HG03354 (cell line): ENCODE results near the gene MICAL1.
"Not testable (repeated sequence)": the region's sequence is repeated elsewhere in the genome, so short reads cannot be mapped to it uniquely, and the experiment has no call there.

Source experiments
- ATAC-seq: cut with Tn5 transposase; IDR thresholded peaks from one replicate; pipeline ENCODE4 v1.9.1; 2021; ENCODE audit warnings: mild to moderate bottlenecking; ENCODE audit not compliant: unreplicated experiment, poor library complexity, severe bottlenecking

MICAL1 gene

DNA sequence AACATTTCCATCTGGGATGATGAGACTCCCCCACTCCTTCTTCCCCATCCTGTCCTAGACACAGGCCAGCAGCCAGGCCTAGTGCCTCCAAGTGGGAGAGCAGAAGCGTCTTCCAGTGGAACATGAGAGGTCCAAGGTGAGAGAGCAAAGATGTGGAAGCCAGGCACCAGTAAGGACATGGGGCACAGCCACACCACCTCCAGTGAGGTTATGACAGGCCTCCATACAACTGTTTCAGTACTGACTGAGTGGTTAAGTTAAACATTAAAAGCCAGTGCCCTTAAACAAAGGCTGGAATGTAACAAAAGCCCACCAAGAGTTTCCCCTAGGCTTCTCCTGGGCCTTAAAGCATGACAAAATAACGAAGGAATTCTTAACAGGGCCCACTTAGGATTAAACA, 22.2 kb upstream of the MICAL1 start:
- ATAC-seq: peak; percentile 70

GRCh38 chr6:109477184-109477583, 21.6 kb upstream of the MICAL1 start:
- ATAC-seq: no peak

- ATAC-seq: no peak
Observed at GRCh38 chr6:109475625-109476024, 20.1 kb upstream of the MICAL1 start.

DNA sequence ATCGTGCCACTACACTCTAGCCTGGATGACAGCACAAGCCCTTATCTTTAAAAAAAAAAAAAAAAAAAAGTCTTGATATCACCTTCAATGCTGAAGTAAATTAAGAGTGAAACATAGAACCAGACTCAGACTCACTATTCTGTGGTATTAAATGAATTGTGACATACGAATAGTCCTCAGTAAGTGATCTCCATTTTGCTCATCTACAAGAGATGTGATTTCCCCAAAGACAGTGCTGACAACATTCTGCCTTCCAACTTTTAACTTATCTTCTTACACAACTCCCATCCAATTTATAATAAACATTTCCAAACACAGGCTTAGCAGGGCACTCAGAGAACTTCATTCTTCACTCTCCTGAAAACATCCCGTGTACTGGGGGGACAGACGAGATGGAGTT, 19.4 kb upstream of the MICAL1 start:
- ATAC-seq: no peak

DNA sequence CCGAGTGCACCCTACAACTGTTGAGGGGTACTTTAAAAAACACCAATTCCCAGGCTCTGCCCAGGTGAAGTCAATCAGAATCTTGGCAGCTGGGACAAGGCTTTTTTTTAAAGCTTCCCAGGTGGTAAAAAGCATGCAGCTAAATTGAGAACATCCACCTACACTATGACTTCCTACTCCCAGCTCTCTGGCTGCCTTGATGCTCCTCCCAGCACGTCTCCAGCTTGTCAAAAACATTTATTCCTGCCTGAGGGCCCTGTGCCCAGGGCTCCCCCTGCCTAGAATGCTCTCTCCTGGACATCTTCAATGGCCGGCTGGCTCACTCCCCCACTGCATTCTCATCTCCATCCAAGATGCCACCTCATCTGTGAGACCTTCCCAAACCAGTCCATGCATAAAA, 17.5 kb upstream of the MICAL1 start:
- no peak for ATAC-seq

GRCh38 chr6:109472132-109472995, 16.8 kb upstream of the MICAL1 start:
- peak; percentile 67 for ATAC-seq

- no peak for ATAC-seq
Observed at GRCh38 chr6:109471105-109471810, 15.7 kb upstream of the MICAL1 start.

DNA sequence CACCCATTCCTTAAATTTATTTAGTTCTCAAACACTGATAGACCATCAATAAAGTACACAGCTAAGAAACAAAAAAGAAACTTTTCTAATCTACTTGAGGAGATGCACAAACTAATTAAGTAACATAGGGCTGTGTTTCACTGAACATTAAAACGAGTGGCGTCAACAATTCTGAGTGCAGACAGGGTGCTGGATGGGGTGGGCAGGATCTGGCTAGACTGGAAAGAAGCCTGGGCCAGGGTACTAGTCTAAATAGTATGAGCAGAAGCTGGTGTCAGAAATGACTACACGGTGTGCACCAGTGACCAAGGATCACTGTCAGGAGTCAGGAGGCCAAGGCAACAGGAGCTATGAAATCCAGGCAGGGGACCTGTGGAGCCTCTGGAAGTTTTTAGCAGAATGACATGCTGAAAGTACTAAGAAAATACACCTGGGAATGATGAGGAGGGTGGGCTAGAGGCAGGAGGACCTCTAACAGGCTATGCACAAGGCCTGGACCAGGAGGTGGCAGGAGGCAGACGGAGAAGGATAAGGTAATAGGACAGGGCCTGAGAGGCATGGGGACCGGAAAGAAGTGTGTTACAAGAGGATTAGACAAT, 14.1 kb upstream of the MICAL1 start:
- ATAC-seq: no peak

GRCh38 chr6:109467696-109468095, 12.1 kb upstream of the MICAL1 start:
- ATAC-seq: no peak

DNA sequence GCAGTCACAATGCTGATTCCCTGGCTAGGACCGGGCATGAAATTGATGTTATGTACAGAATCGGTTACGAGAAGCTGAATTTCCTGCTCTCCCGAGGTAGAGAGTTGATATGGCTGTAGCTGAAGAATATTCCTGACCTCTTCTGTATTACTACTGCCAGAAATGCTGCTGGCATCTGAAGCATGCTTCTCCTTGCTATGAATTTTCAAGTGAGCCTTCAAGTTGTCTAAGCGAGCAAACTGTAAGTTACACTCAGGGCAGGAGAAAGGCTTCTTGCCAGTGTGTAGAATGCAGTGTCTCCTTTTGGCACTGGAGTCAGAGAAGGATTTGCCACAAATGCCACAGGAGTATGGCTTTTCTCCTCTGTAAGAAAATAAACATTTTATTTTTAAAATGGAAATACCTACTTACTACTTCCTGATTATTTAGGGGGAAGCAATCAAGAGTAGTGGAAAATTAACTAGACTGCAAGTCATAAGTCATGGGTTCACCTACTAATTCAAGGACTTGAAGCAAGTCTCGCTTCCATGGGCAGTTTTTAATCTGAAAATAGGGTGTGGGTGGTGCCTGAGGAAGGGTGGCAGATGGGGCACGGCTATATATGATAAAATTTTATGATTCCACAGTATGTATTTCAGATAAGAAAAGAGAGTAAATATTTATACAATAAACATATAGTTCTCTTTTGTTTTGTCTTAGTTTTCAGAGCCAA, 10.8 kb upstream of the MICAL1 start:
- no peak for ATAC-seq

GRCh38 chr6:109465772-109466171, 10.2 kb upstream of the MICAL1 start:
- ATAC-seq: no peak

DNA sequence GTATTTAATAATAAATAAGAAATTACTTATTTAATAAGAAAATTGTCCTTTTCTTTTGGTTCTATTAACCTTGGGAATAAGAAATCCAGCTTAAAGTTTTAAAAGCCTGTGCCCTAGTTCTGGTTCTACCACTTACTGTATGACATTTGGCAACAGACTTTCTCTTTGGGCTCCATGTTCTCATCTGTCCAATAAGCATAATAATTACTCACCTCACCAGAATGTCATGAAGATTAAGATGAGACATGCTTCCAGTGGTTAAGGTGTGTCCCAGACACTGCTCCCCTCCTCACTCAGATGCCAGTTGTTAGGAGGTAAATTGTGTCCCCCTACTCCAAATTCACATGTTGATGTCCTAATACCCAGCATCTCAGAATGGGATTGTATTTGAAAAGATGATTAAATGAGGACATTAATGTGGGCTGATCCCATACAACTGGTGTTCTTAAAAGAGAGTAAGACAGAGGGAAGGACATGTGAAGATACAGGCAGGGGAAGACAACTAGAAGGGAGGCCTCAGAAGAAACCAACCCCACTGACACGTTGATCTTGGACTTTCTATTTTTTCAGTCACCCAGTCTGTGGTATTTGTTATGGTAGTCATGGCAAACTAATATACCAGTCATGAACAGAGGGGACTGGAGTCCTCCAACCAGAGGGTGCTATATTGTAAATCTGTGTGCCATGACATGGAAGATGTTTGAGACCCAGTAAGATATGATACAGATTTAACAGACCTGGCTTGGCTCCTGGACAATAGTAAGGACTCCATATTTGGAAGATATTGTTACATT, 6.4 kb upstream of the MICAL1 start:
- ATAC-seq: no peak

DNA sequence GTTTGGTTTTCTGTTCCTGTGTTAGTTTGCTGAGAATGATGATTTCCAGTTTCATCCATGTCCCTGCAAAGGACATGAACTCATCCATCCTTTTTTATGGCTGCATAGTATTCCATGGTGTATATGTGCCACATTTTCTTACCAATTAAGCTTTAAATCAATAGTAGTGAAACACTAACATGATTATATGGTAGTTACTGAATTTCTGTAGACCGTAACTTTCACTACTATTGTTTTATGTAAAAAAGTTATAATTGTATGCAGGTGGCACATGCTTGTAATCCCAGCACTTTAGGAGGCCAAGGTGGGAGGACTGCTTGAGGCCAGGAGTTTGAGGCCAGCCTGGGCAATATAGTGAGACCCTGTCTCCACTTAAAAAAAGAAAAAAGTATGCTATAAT, 5.6 kb upstream of the MICAL1 start:
- ATAC-seq: not testable (repeated sequence)

GRCh38 chr6:109460161-109460829, 4.7 kb upstream of the MICAL1 start:
- no peak for ATAC-seq

- ATAC-seq: peak; percentile 21
Observed at GRCh38 chr6:109458774-109459531, 3.4 kb upstream of the MICAL1 start.

- ATAC-seq: no peak
Observed at GRCh38 chr6:109457562-109457996, 2.0 kb upstream of the MICAL1 start.

DNA sequence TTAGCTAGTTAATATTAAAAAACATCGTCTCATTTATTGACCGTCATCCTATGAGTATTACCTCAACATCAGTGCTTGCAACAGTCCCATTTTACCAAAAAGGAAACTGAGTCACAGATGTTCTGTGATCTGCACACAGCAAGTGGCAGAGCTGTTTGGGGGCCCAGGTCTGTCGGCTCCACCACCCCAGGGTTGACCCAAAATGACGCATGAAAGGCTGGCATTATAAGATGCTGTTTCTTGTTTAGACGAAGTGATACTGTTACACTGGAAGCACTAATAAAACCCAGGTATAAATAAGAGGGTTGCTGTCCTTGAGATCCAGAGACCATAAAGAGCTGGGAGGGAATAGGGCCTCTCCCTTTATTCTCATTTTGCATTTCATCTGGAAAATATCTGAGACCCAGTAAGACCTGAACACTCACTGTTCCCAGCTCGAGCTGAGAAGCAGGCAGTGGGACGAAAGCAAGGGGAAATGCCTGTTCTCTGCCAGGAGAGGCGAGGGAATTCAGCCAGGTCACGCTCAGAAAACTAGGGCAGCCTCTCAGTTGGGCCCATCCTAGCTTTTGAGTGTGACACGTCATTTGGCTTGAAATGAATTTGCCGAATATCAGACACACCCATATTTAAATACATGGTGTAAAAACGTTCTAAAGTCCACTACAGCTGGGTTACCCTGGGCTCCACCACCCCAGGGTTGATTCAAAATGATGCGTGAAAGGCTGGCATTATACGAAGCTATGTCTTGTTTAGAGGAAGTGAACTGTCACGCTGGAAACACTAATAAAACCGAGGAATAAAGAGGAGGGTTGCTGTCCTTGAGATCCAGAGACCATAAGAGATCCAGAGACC, 1.4 kb upstream of the MICAL1 start:
- no peak for ATAC-seq
